ENCODE measurements around the gene CACNA1C. TPM values are rescaled to one million over a fixed set of nuclear protein-coding genes. Genes with fewer than 3 reads are reported as not detected.

The CACNA1C gene
- total RNA-seq, 4 donors from 2014 or later = 44.1 to 104 (median 49.4) TPM

DNA sequence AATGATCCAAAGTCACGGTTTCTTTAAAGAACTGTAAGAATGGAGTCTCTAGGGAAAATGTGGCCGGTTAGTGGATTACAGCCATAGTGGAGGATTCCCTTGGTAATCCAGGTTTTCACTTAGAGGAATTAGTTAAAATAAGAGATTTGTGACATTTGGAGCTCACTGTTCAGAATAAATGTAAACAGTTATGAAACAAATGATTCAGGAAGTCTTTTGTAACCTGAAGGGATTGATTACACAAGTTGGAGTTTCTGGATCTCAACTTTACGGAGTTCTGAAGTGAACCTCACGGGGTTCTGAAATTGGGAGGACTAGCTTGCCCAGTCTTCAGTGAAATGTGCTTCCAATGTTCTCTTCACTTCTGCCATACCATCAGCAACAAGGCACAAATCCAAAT is 507.6 kb downstream of the CACNA1C start:
- intact Hi-C loops (cut with DNase I) = no loop called here

GRCh38 chr12:2561367-2561766 is 508.6 kb downstream of the CACNA1C start:
- 80% methylated on average over 10 of the region's 10 CpGs for WGBS
- peaks cover 0 to 46% (median 21%) of the 10 kb centered on the region in 4 donors for H3K36me3 ChIP-seq
- intact Hi-C loops (cut with DNase I) = no loop called here
- H3K4me3 ChIP-seq = no peak overlapping the region
- no peaks in the 10 kb centered on the region for H3K9me3 ChIP-seq
- no peaks in the 10 kb centered on the region for H3K27me3 ChIP-seq
- no peak for TF ChIP-seq POLR2A (IDR thresholded peaks at IDR 0.05; ENCODE audit: low read depth)
- TF ChIP-seq EP300 (IDR thresholded peaks at IDR 0.05) = no peak
- TF ChIP-seq POLR2AphosphoS5 (IDR thresholded peaks at IDR 0.05) = no peak
- no peak for TF ChIP-seq CTCF (IDR thresholded peaks at IDR 0.05)
- H3K4me1 ChIP-seq = peaks cover 0 to 14% (median 0%) of the 10 kb centered on the region in 4 donors
- DNase-seq (ENCODE audit: extremely low spot score) = no peak
- no peak overlapping the region for H3K27ac ChIP-seq (replicated peaks in 1 of 4)

More for the DNA sequence above, 507.6 kb downstream of the CACNA1C start:
- H3K9me3 ChIP-seq = no peaks in the 10 kb centered on the region
- peaks cover 0 to 14% (median 0%) of the 10 kb centered on the region in 4 donors for H3K4me1 ChIP-seq
- H3K27me3 ChIP-seq = no peaks in the 10 kb centered on the region
- peaks cover 0 to 55% (median 29%) of the 10 kb centered on the region in 4 donors for H3K36me3 ChIP-seq
- H3K27ac ChIP-seq (replicated peaks in 1 of 4) = no peak overlapping the region
- TF ChIP-seq POLR2AphosphoS5 (IDR thresholded peaks at IDR 0.05) (no peak), EP300 (IDR thresholded peaks at IDR 0.05) (no peak)
- 91% methylated on average over 4 of the region's 4 CpGs for WGBS
- no peak overlapping the region for H3K4me3 ChIP-seq
- no peak for DNase-seq (ENCODE audit: extremely low spot score)

DNA sequence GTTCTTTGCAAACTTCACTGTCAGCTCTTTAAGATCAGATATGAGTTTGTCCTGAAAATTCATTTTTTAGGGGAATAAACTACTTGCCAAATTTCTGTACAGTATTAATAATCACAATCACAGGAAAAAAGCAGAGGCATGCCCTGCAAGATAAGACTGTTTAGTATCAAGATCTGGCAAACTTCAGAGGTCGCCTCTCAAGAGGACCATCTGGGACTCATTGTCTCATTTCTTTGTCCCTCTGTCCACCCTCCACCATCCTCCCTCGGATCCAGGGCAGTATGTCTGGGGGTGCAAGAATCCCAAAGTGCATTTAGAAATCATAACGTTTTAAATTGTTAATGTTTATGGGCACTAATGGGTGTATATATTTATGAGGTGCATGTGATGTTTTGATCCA is 509.6 kb downstream of the CACNA1C start:
- TF ChIP-seq CTCF (IDR thresholded peaks at IDR 0.05) = no peak
- no peak for TF ChIP-seq POLR2AphosphoS5 (IDR thresholded peaks at IDR 0.05)
- no peak for TF ChIP-seq POLR2A (IDR thresholded peaks at IDR 0.05; ENCODE audit: low read depth)
- TF ChIP-seq EP300 (IDR thresholded peaks at IDR 0.05) = no peak
- intact Hi-C loops (cut with DNase I) = no loop called here
- Histone ChIP-seq H3K27ac (replicated peaks in 1 of 4) (no peak overlapping the region), H3K4me1 (peaks cover 0 to 14% (median 0%) of the 10 kb centered on the region in 4 donors), H3K9me3 (no peaks in the 10 kb centered on the region), H3K4me3 (no peak overlapping the region), H3K36me3 (peaks cover 0 to 46% (median 13%) of the 10 kb centered on the region in 4 donors), H3K27me3 (no peaks in the 10 kb centered on the region)
- WGBS = 53% methylated on average over 3 of the region's 3 CpGs
- no peak for DNase-seq (ENCODE audit: extremely low spot score)

- WGBS = 97% methylated on average over 6 of the region's 6 CpGs
- no peak for TF ChIP-seq EP300 (IDR thresholded peaks at IDR 0.05)
- TF ChIP-seq POLR2A (IDR thresholded peaks at IDR 0.05; ENCODE audit: low read depth) = no peak
- TF ChIP-seq CTCF (IDR thresholded peaks at IDR 0.05) = no peak
- no peak for TF ChIP-seq POLR2AphosphoS5 (IDR thresholded peaks at IDR 0.05)
- no peak overlapping the region for H3K27ac ChIP-seq (replicated peaks in 1 of 4)
- H3K27me3 ChIP-seq = no peaks in the 10 kb centered on the region
- H3K9me3 ChIP-seq = no peaks in the 10 kb centered on the region
- peaks cover 0 to 14% (median 0%) of the 10 kb centered on the region in 4 donors for H3K4me1 ChIP-seq
- no peak overlapping the region for H3K4me3 ChIP-seq
- peaks cover 0 to 45% (median 8%) of the 10 kb centered on the region in 4 donors for H3K36me3 ChIP-seq
- intact Hi-C loops (cut with DNase I) = no loop called here
- no peak for DNase-seq (ENCODE audit: extremely low spot score)
Measured at GRCh38 chr12:2563709-2564108, 510.9 kb downstream of the CACNA1C start.

DNA sequence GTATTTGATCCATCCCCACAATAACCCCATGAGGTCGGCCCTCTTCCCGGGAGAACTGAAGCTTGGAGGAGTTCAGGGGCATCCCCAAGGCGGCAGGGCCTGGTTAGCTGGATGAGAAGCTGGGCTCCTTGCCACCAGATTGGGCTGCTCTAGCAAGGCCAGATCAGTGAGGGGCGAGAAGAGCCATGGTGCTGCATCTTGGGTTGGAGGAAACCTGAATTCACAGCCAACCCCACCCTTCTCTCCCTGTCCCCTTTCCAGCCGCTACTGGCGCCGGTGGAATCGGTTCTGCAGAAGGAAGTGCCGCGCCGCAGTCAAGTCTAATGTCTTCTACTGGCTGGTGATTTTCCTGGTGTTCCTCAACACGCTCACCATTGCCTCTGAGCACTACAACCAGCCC is 513.4 kb downstream of the CACNA1C start:
- H3K36me3 ChIP-seq = peaks cover 0 to 38% (median 12%) of the 10 kb centered on the region in 4 donors
- no peak overlapping the region for H3K27ac ChIP-seq (replicated peaks in 1 of 4)
- H3K4me1 ChIP-seq = peaks cover 0 to 3% (median 0%) of the 10 kb centered on the region in 4 donors
- intact Hi-C loops (cut with DNase I) = no loop called here
- no peaks in the 10 kb centered on the region for H3K27me3 ChIP-seq
- no peak for DNase-seq (ENCODE audit: extremely low spot score)
- H3K4me3 ChIP-seq = no peak overlapping the region
- no peaks in the 10 kb centered on the region for H3K9me3 ChIP-seq
- no peak for TF ChIP-seq POLR2AphosphoS5 (IDR thresholded peaks at IDR 0.05)
- no peak for TF ChIP-seq POLR2A (IDR thresholded peaks at IDR 0.05; ENCODE audit: low read depth)
- no peak for TF ChIP-seq EP300 (IDR thresholded peaks at IDR 0.05)
- no peak for TF ChIP-seq CTCF (IDR thresholded peaks at IDR 0.05)
- whole genome bisulfite sequencing = 97% methylated on average over 4 of the region's 12 CpGs
